ENCODE data around the gene LRRC1.

Gene LRRC1

GRCh38 chr6:53898026-53898795, 103.4 kb downstream of the LRRC1 start:
- Histone ChIP-seq H3K4me3 (ENCODE audit: low read depth, low read length) (no peak overlapping the region), H3K36me3 (ENCODE audit: control insufficient read depth in 2 of 2, insufficient read depth in 1 of 2, low read length in 2 of 2) (peaks cover 5 to 21% of the 10 kb centered on the region in 2 experiments), H3K4me1 (ENCODE audit: control insufficient read depth, insufficient read depth, low read length) (peaks cover 5% of the 10 kb centered on the region; the same call in 1 of the 2 replicates), H3K9me3 (ENCODE audit: control insufficient read depth, insufficient read depth, low read depth, low read length) (no peaks in the 10 kb centered on the region), H3K27ac (ENCODE audit: extremely low read depth, low read depth, low read length) (no peak overlapping the region)
- CTCF ChIA-PET = interaction anchor here (0.6 to 1.8 kb wide), 4 partner anchors 12 to 932 kb away, joined by 3 to 4 read pairs (median 4); no protein-coding TSS in a partner anchor
- POLR2A ChIA-PET = no interaction called here
- no peak for TF ChIP-seq ZNF341 (tag by site-specific recombination; IDR thresholded peaks at IDR 0.05; ENCODE audit: low read depth)
- TF ChIP-seq PRDM6 (tag by site-specific recombination; IDR thresholded peaks at IDR 0.05) = peak; percentile 11; the same call in 1 of the 2 replicates
- no peak for TF ChIP-seq ZNF48 (tag by site-specific recombination; IDR thresholded peaks at IDR 0.05)

GRCh38 chr6:53899512-53899911, 104.7 kb downstream of the LRRC1 start:
- TF ChIP-seq EGR2 (tag by site-specific recombination; IDR thresholded peaks at IDR 0.05; ENCODE audit: low read depth) (no peak), HOXC10 (CRISPR knock-in tag; IDR thresholded peaks at IDR 0.05) (no peak), ZNF501 (tag by site-specific recombination; IDR thresholded peaks at IDR 0.05) (no peak), ZFHX2 (tag by site-specific recombination; conservative IDR thresholded peaks at IDR 0.05) (no peak)
- H3K4me3 ChIP-seq (ENCODE audit: low read depth, low read length) = no peak overlapping the region
- H3K9me3 ChIP-seq (ENCODE audit: control insufficient read depth, insufficient read depth, low read depth, low read length) = no peaks in the 10 kb centered on the region
- no peak overlapping the region for H3K27ac ChIP-seq (ENCODE audit: extremely low read depth, low read depth, low read length)
- H3K4me1 ChIP-seq (ENCODE audit: control insufficient read depth, insufficient read depth, low read length) = peaks cover under 1% of the 10 kb centered on the region; the same call in 1 of the 2 replicates
- peaks cover 5 to 29% of the 10 kb centered on the region in 2 experiments for H3K36me3 ChIP-seq (ENCODE audit: control insufficient read depth in 2 of 2, insufficient read depth in 1 of 2, low read length in 2 of 2)
- POLR2A ChIA-PET = no interaction called here
- CTCF ChIA-PET = interaction anchor here (1.0 to 1.1 kb wide), 2 partner anchors 57 to 165 kb away, joined by 3 to 4 read pairs; no protein-coding TSS in a partner anchor

GRCh38 chr6:53903357-53903756, 108.6 kb downstream of the LRRC1 start:
- Histone ChIP-seq H3K27ac (ENCODE audit: extremely low read depth, low read depth, low read length) (no peak overlapping the region), H3K9me3 (ENCODE audit: control insufficient read depth, insufficient read depth, low read depth, low read length) (no peaks in the 10 kb centered on the region), H3K4me1 (ENCODE audit: control insufficient read depth, insufficient read depth, low read length) (no peaks in the 10 kb centered on the region), H3K4me3 (ENCODE audit: low read depth, low read length) (no peak overlapping the region), H3K36me3 (ENCODE audit: control insufficient read depth in 2 of 2, insufficient read depth in 1 of 2, low read length in 2 of 2) (peaks cover 0 to 30% of the 10 kb centered on the region in 2 experiments)
- ChIA-PET CTCF (no interaction called here), POLR2A (no interaction called here)
- TF ChIP-seq PRDM1 (tag by site-specific recombination; IDR thresholded peaks at IDR 0.05) (peak; percentile 99), ZBTB20 (tag by site-specific recombination; IDR thresholded peaks at IDR 0.05) (no peak)

GRCh38 chr6:53906103-53906502, 111.3 kb downstream of the LRRC1 start:
- CTCF ChIA-PET = interaction anchor here (1.0 to 1.5 kb wide), 2 partner anchors 161 to 187 kb away, joined by 3 to 4 read pairs; no protein-coding TSS in a partner anchor
- no peaks in the 10 kb centered on the region for H3K9me3 ChIP-seq (ENCODE audit: control insufficient read depth, insufficient read depth, low read depth, low read length)
- POLR2A ChIA-PET = no interaction called here
- H3K4me3 ChIP-seq (ENCODE audit: low read depth, low read length) = no peak overlapping the region
- H3K27ac ChIP-seq (ENCODE audit: extremely low read depth, low read depth, low read length) = no peak overlapping the region
- peaks cover 0 to 22% of the 10 kb centered on the region in 2 experiments for H3K36me3 ChIP-seq (ENCODE audit: control insufficient read depth in 2 of 2, insufficient read depth in 1 of 2, low read length in 2 of 2)
- no peaks in the 10 kb centered on the region for H3K4me1 ChIP-seq (ENCODE audit: control insufficient read depth, insufficient read depth, low read length)
- TF ChIP-seq ZNF449 (tag by site-specific recombination; IDR thresholded peaks at IDR 0.05) = peak; percentile 98
- peak; percentile 41; the same call in 1 of the 2 replicates for TF ChIP-seq PRDM6 (tag by site-specific recombination; IDR thresholded peaks at IDR 0.05)
- TF ChIP-seq ZNF571 (tag by site-specific recombination; IDR thresholded peaks at IDR 0.05) = no peak
- no peak for TF ChIP-seq ZNF707 (tag by site-specific recombination; IDR thresholded peaks at IDR 0.05)
- no peak for TF ChIP-seq OVOL3 (tag by site-specific recombination; IDR thresholded peaks at IDR 0.05)
- TF ChIP-seq ZBTB20 (tag by site-specific recombination; IDR thresholded peaks at IDR 0.05) = no peak
- no peak for TF ChIP-seq ZNF350 (tag by site-specific recombination; IDR thresholded peaks at IDR 0.05)
- no peak for TF ChIP-seq ZNF398 (tag by site-specific recombination; IDR thresholded peaks at IDR 0.05)
- TF ChIP-seq ZNF501 (tag by site-specific recombination; IDR thresholded peaks at IDR 0.05) = no peak
- no peak for TF ChIP-seq ZNF645 (tag by site-specific recombination; IDR thresholded peaks at IDR 0.05)
- TF ChIP-seq ZIC2 (tag by site-specific recombination; IDR thresholded peaks at IDR 0.05) = no peak
- no peak for TF ChIP-seq PRDM1 (tag by site-specific recombination; IDR thresholded peaks at IDR 0.05)

Data from HEK293 (cell line).